GM21717 (cell line): ENCODE data around the gene SMYD3.
"Not testable (repeated sequence)": the region's sequence is repeated elsewhere in the genome, so short reads cannot be mapped to it uniquely, and the experiment has no call there.

Source experiments
- ATAC-seq: cut with Tn5 transposase; IDR thresholded peaks from one replicate; pipeline ENCODE4 v1.9.1; 2021; ENCODE audit warnings: mild to moderate bottlenecking, moderate library complexity; ENCODE audit not compliant: unreplicated experiment

SMYD3 gene

DNA sequence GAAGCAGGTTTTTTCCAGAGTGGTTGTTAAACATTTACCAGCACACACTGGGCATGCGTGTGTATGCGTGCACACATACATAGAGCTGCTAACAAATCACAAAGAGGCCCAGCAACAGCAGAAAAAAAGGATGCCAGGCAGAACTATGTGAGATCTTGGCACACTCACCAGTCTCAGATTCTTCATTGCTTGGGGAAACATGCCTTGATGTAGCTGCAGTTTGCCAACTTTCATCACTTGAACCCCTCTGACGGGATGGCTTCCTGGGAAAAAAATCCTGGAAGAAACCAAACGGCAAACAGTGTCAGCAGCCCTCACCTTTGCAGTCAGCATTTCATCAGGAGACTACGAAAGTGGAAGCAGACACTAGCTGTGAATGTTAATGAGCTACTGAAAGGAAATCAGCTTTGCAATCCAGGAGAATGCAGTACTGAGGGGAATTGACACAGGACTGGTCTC, 743.2 kb downstream of the SMYD3 start:
- ATAC-seq: no peak

DNA sequence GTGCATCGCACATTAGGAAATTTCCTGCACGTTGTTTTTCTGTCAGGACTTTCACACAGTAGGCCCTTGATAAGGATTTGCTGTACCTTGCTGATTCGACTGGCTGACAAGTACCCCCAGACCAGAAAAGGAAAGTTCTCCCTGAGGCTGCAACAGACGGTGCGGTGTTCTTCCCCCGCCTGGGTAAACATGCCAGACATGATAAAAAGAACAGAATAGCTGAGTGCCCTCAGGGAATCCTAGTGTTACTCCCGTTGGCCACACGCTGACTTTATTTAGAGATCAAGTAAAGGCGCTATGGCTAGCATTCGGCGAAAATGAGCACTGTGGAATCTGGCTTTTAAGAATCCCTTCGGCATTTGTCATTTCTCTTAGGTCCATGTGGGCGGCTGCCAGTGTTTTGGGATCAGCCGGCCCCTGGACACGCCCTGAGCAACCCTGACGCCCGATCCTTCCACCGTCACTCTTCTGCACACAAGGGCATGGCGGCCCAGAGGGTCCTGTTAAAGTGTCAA, 744.6 kb downstream of the SMYD3 start:
- ATAC-seq: no peak

DNA sequence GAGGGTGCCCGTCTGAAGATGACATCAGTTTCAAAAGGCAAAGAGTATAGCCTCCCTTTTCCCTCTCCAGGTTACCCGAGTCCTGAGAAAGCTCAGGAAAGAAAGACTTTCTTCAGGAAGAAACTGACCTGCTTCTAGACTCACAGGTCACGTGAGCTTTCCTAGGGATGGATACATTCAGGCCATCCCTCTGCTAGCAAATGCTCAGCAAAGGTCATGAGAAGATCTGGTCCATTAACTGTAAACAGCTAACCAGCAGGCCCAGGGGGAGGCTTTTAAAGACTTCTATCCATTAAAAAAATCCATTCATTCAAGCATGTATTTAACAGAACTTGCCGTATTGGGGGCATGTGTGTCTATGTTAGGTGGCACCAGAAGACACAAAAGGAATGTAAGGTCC, 746.8 kb downstream of the SMYD3 start:
- ATAC-seq: no peak

DNA sequence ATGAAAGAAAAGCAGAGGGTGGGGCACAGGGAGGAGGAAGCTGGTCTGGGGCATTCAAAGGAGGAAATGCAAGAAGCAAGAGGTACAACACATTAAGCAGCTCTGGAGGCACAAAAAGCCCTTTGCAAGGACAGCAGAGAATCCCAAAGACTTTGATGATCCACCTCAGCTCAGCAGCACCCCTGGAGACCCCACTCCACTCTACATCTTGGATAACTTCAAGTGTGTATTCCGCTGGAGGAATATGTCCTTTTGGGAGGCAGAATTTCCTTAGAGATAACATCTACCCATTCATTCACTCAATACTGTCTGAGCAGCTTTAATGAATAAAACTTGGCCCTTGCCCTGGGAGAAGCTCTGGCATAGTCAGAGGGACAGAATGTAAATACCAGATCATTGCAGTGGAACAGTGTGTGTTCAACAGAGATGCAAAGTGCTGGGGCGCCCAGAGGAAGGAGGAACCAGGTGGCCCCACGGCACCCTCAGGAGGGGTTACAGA, 752.6 kb downstream of the SMYD3 start:
- ATAC-seq: no peak

- ATAC-seq: no peak
These were observed 753.3 kb downstream of the SMYD3 start for GRCh38 chr1:245753807-245754206.

DNA sequence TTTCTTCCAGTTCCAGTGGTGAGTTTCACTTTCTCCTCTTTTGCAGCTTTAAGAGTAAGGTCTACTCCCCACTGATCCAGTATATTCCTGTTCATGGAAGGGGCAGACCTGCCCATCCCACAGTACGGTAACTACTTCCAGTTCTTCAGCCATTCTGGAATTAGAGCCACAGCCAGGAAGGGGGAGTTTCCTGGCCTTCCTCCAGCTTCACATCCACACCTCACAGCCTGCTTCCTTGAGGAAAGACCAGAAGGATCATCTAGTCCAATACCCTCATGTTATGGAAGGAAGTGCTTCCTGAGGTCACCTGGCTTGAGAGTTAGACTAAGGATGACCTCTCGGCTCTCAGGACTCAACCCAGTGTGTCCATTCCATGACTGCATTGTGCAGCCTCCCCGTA, 754.5 kb downstream of the SMYD3 start:
- ATAC-seq: no peak

DNA sequence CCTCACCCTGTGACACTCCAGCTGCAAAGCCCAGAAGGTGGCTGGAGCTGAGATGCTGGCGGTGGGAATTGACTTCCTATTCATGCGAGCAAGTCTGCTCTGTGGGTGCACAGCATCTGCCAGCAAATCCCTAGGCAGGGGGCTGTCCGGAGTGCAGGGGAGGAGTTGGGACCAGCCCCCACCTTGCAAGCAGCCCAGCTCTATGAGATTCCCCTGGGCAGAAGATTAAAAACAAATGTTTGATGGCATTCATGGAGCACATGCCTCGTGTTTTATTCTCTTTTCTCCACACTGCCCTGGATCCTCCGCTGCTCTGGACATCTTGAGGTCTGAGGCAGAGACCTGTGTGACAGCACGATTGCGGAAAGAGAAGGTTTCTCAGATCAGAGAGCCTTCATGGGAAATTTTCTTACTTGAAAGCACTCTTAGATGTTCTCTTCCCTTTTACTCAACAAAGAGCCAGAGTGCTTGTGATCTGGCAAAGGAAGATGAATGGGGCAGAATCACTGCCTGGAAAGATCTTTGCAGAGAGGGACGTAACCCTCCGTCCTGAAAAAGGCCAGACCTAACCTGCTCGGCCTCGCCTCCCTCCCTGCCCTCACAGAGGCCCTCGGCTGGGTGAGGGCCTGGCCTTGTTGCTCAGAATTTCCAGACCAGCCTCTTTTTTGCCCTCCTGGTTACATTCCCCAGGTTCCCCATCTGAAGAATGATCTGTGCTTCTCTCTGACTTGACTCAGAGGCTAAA, 755.2 kb downstream of the SMYD3 start:
- ATAC-seq: no peak

DNA sequence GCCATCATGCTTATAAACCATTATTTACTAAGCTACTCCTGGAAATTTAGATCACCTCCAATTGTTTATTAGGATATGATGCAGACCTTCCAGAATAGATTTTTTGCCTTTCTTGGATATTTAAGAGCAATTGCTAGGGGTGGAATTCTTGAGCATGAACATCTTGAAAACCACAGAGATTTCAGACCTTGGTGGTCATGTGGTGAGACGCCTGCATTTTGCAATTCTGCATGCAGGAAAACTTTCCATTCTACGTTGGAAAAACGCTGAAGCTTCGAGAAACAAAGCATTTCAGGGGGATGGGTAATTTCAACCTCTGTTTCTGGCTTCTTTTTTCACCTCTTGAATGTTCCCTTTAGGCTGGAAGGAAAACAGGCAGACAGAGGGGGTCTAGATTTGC, 756.0 kb downstream of the SMYD3 start:
- ATAC-seq: no peak

DNA sequence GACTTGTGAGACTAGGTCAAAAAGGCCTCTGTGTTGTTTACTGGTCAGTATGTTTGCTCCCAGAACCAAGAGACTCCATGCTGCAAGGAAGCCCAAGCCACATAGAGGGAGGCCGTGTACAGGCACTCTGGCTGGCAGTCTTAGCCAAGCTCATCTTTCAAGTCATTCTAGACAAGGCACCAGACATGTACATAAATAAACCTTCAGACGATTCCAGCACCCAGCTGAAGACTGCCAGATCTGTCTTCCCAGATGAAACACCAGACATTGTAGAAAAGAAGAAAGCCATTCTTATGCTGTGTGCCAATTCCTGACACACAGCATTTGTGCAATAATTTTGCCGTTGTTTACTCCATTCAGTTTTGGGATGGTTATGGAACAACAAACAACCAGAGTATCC, 756.8 kb downstream of the SMYD3 start:
- no peak for ATAC-seq

DNA sequence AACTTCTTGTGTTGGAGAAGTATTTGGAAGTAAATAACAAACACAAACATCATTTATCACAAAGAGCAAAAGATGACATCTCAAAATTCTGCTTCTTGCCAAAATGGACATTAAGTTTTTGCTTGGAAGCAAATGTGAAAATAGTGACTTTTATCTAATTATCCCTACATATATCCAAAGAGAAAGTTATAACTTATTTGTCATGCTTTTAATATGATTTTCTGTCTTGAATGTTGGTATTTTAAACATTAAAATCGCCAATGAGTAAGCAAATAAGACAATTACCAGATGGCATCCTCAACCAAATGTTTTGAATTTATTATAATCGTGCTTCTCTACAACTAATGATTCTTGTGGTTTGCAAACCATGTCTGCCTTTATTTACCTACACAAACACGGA, 758.0 kb downstream of the SMYD3 start:
- ATAC-seq: no peak

- no peak for ATAC-seq
These were observed 758.4 kb downstream of the SMYD3 start for GRCh38 chr1:245748646-245749045.

DNA sequence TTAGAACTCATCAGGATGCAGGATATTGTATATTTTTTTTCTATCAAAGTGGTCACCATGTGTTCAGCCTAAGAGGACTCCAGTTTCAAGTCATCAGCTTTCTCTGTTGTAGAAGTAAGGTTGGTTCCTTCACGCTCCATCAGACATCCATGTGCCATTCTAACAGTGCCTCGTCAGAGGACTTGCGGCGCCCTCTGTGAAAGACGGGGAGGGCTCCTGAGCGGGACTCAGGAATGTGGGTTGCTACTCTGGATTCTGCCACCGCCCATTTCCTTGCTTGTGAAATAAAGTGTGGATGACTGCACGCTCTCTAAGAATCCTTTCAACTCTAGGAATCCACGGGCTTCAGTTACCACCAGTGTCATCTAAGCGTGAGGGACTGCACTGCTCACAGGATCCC, 758.8 kb downstream of the SMYD3 start:
- no peak for ATAC-seq

DNA sequence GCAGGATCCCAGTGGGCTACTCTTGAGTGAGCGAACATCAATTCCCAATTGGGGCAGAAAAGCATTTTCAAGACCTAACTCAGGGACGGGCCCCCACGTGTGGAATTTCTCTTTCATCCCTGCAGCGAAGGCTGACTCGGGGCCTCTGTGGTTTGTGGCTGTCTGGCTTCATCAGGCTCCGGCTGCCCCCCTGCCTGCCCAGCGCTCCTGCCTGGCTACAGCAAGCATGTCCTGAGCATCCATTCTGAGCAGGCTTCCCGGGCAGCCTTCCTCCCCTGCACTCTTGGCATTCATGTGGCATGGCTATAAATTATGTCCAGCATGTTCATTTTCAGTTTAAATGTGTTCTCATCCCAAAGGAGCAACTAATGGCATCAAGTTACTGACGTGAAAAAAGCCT, 764.2 kb downstream of the SMYD3 start:
- no peak for ATAC-seq

DNA sequence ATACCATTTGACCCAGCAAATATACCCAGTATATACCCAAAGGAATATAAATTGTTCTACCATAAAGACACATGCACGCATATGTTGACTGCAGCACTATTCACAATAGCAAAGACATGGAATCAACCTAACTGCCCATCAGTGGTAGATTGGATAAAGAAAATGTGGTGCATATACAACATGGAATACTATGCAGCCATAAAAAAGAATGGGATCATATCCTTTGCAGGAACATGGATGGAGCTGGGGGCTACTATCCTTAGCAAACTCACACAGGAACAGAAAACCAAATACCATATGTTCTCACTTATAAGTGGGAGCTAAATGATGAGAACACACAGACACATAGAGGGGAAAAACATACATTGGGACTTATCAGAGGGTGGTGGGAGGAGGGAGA, 766.7 kb downstream of the SMYD3 start:
- not testable (repeated sequence) for ATAC-seq

DNA sequence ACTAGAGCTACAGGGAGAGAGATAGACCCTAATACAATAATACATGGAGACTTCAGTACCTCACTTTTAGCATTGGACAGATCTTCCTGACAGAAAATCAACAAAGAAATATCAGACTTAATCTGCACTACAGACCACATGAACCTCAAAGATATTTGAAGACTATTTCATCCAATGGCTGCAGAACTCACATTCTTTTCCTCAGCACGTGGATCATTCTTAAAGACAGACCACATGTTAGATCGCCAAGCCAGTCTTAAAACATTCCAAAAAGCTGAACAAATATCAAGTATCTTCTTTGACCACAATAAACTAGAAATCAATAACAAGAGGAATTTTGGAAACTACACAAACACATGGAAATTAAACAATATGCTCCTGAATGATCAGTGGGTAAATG, 776.3 kb downstream of the SMYD3 start:
- ATAC-seq: no peak

DNA sequence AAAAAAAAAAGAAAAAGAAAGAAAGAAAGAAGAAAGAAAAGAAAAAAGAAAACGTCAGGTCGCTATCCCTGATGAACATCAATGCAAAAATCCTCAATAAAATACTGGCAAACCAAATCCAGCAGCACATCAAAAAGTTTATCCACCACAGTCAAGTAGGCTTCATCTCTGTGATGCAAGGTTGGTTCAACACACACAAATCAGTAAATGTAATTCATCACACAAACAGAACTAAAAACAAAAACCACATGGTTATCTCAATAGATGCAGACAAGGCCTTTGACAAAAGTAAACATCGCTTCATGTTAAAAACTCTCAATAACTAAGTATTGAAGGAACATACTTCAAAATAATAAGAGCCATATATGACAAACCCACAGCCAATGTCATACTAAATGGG, 779.0 kb downstream of the SMYD3 start:
- not testable (repeated sequence) for ATAC-seq

DNA sequence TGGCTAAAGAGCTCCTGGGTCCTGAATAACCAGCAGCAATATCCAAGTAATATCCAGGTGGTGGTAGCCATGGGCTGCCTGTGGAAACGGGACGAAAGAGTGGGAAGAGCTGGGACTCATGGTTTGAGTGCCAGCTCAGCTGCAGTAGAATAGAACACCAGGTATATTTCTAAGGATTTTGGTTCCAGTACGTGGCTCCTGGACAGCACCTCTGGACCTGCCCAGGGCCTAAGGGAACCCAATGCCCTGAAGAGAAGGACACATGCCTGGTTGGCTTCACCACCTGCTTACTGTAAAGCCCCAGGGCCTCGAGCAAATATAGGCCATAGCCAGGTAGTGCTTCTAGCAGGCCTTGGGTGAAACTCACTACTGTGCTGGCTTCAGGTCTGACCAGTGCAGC, 785.6 kb downstream of the SMYD3 start:
- no peak for ATAC-seq

- no peak for ATAC-seq
These were observed 788.1 kb downstream of the SMYD3 start for GRCh38 chr1:245718951-245719350.

GRCh38 chr1:245718123-245718522, 789.0 kb downstream of the SMYD3 start:
- ATAC-seq: no peak

DNA sequence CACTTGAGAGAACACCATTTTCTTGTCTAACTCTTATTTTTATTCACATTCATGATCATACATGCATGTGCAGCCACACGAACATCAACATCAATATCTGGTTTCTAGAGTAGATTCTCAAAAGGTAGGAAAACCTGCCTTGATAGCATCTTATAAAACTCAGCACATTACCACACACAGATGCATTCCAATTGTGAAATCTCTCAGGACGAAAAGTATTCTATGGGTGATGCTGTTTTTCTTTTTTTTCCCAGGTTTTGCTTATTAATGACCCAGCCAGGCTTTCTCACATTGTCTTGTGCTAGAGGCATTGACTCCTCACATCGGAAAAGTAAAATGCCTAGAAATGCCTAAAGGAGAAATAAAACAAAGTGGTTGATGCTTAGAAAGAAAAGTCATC, 789.5 kb downstream of the SMYD3 start:
- ATAC-seq: no peak

GRCh38 chr1:245716561-245716960, 790.5 kb downstream of the SMYD3 start:
- no peak for ATAC-seq

DNA sequence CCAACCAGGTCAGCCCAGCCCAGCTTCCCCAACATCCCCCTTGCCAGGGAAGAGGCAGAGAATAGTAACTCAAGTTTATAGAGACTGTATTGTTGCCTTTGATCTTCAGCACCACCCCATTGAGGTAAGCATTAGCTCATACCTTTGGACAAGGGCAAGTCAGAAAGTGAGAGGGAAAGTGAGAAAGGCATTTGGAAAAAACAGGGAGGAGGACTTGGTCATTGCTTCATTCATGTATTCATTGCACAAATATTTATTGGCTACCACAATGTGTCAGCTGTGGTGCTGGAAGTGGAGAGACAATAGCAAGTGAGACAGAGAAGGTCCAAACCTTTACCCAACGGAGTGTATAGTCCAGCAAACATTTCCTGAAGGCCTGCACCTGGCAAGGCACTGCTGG, 791.1 kb downstream of the SMYD3 start:
- ATAC-seq: no peak

DNA sequence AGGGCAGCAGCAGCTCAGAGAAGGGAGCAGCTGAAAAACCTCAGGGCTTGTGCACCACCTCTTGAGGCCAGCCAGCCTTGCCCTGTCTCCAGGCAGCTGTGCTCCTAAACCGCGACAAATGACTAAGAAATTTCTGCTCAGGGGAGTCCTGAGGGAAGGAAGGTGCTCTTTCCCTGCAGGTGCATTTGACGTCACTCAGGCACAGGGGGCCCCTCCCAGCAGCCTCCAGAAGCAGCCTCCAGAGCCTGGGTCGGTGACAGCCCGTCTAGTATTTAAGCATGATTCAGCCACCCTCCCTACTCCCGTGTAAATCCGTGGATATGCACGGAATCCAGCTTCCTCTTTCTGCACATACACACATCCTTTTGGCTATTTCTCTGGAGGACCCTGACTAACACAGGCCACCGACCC, 791.8 kb downstream of the SMYD3 start:
- no peak for ATAC-seq
